ENCODE results near the gene SYNGR1.
A peak's percentile ranks its signal among the peaks of the same experiment; 100 is the strongest.
"Not testable (repeated sequence)": the region's sequence is repeated elsewhere in the genome, so short reads cannot be mapped to it uniquely, and the experiment has no call there.

SYNGR1 gene

GRCh38 chr22:39388261-39389011 lies 38.6 kb downstream of the SYNGR1 start:
- no peak overlapping the region for H3K9ac ChIP-seq (ENCODE audit: low read length)
- H3K4me1 ChIP-seq (ENCODE audit: control insufficient read depth, insufficient read depth, low read length): no peaks in the 10 kb centered on the region
- no peak overlapping the region for H3K27ac ChIP-seq (ENCODE audit: low read depth, low read length)
- H3K36me3 ChIP-seq (ENCODE audit: control insufficient read depth, insufficient read depth, low read length): no peaks in the 10 kb centered on the region
- peaks cover 7% of the 10 kb centered on the region for H3K27me3 ChIP-seq (ENCODE audit: control insufficient read depth, insufficient read depth, low read length)
- H3K4me3 ChIP-seq (ENCODE audit: low read length): peak overlapping the region; percentile 71

GRCh38 chr22:39389420-39389819 lies 39.6 kb downstream of the SYNGR1 start:
- no peaks in the 10 kb centered on the region for H3K36me3 ChIP-seq (ENCODE audit: control insufficient read depth, insufficient read depth, low read length)

DNA sequence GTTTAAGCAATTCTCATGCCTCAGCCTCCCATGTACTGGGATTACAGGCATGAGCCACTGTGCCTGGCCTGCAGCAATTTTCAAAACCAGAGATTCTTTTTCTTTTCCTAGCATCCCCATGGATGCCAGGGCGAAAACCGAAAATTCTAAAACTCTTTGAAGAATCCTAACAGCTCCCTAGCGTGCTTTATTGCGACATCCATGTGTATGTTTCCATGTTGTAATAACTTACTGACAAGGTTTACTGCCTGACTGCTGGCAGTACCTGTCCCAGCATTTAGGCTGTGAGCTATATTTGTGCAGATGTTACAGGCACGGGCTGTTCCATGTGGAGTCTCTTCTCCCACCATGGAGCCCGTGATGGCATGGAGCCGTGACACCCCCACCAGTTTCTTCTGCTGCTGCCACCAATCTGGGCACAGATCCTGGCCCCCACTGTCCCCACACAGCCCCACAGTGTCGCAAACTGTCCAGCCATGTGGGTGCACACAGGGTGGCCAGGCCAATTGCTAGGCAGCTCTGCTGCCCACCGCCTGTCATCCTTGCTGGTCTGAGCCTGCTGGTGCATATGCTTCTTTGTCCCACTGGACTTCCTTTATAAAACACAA lies 42.7 kb downstream of the SYNGR1 start:
- Histone ChIP-seq H3K4me3 (ENCODE audit: low read length) (no peak overlapping the region), H3K9ac (ENCODE audit: low read length) (no peak overlapping the region), H3K36me3 (ENCODE audit: control insufficient read depth, insufficient read depth, low read length) (no peaks in the 10 kb centered on the region), H3K27ac (ENCODE audit: low read depth, low read length) (no peak overlapping the region), H3K27me3 (ENCODE audit: control insufficient read depth, insufficient read depth, low read length) (no peaks in the 10 kb centered on the region), H3K4me1 (ENCODE audit: control insufficient read depth, insufficient read depth, low read length) (no peaks in the 10 kb centered on the region)

More at GRCh38 chr22:39389420-39389819, 39.6 kb downstream of the SYNGR1 start:
- peaks cover 4% of the 10 kb centered on the region for H3K27me3 ChIP-seq (ENCODE audit: control insufficient read depth, insufficient read depth, low read length)
- no peak overlapping the region for H3K27ac ChIP-seq (ENCODE audit: low read depth, low read length)
- H3K9ac ChIP-seq (ENCODE audit: low read length): no peak overlapping the region
- no peaks in the 10 kb centered on the region for H3K4me1 ChIP-seq (ENCODE audit: control insufficient read depth, insufficient read depth, low read length)
- no peak overlapping the region for H3K4me3 ChIP-seq (ENCODE audit: low read length)

- no peak overlapping the region for H3K4me3 ChIP-seq (ENCODE audit: low read length)
- H3K9ac ChIP-seq (ENCODE audit: low read length): no peak overlapping the region
- H3K27me3 ChIP-seq (ENCODE audit: control insufficient read depth, insufficient read depth, low read length): no peaks in the 10 kb centered on the region
- H3K4me1 ChIP-seq (ENCODE audit: control insufficient read depth, insufficient read depth, low read length): peaks cover 4% of the 10 kb centered on the region
- H3K36me3 ChIP-seq (ENCODE audit: control insufficient read depth, insufficient read depth, low read length): no peaks in the 10 kb centered on the region
- H3K27ac ChIP-seq (ENCODE audit: low read depth, low read length): no peak overlapping the region
Observed at GRCh38 chr22:39395936-39396796, 46.4 kb downstream of the SYNGR1 start.

DNA sequence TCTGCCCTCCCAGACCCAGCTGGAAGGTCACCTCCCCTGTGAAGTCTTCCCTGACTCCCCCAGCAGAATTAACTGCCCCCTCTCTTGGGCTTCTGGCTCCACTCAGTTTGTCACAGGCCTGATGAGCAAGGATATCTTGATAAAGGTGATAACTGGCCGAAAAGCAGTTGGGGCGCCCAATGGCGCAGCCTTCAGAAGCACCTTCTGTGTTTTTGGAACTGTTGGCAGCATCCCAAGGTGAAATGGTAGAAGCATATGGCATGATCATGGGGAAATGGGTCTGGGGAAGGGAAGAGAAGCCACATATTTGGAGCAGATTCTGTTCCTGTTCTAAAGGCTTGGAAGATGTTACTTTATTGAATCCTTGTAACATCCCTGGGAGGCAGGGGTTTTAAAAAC lies 47.0 kb downstream of the SYNGR1 start:
- H3K9ac ChIP-seq (ENCODE audit: low read length): no peak overlapping the region
- no peaks in the 10 kb centered on the region for H3K36me3 ChIP-seq (ENCODE audit: control insufficient read depth, insufficient read depth, low read length)
- no peaks in the 10 kb centered on the region for H3K27me3 ChIP-seq (ENCODE audit: control insufficient read depth, insufficient read depth, low read length)
- no peak overlapping the region for H3K4me3 ChIP-seq (ENCODE audit: low read length)
- H3K27ac ChIP-seq (ENCODE audit: low read depth, low read length): no peak overlapping the region
- H3K4me1 ChIP-seq (ENCODE audit: control insufficient read depth, insufficient read depth, low read length): peaks cover 4% of the 10 kb centered on the region

DNA sequence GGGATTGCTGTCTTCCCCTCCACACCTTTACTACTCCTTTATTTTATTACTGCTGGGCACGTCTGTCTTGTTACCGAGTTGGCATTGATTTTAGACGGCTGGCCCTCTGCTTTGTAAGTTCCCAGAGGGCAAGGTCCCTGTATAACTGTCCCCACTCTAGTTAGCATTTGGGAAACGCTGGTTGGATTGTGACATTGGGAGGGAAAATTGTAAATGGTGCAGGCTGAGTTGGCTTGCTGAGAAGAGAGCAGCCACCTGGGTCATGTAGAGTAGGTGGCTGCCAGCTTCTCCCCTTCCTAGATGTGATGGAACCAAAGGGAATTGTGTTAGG lies 51.5 kb downstream of the SYNGR1 start:
- no peak overlapping the region for H3K27ac ChIP-seq (ENCODE audit: low read depth, low read length)
- peaks cover 8% of the 10 kb centered on the region for H3K4me1 ChIP-seq (ENCODE audit: control insufficient read depth, insufficient read depth, low read length)
- H3K36me3 ChIP-seq (ENCODE audit: control insufficient read depth, insufficient read depth, low read length): no peaks in the 10 kb centered on the region
- H3K27me3 ChIP-seq (ENCODE audit: control insufficient read depth, insufficient read depth, low read length): no peaks in the 10 kb centered on the region
- peak overlapping the region; percentile 29 for H3K4me3 ChIP-seq (ENCODE audit: low read length)
- no peak overlapping the region for H3K9ac ChIP-seq (ENCODE audit: low read length)

DNA sequence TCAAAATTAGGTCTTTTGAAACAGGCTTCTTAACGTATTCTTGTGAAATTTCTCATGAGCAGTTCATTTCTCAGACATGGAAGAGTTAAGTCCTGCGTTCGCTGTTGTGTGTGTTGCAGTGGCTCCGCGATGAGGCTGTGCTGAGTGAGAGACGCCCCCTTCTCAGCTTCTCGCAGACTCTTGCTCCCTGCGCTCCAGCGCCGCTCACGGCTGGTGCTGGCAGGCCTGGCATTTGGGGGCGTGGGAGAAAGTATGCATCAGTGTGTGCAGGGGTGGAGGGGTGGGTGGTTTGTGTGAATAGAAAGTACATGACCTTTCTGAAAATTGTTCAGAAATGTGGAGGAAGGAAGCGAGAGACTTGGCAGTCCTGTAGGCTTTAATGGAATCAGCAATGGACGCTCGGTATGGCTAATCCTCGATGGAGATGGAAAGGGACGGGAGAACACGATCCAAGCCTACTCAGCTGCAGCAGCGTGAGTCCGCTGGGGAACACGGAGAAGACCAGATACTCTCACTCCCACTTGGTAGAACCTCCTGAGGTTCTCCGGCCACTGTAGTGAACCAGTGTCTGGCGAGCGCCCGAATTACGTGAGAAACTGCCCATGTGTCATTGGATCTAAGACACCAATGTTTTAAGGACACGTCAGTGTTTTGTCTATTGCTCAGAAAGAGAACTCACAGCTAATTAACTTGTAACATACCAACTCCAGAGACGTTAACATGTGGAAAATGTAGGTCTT lies 55.7 kb downstream of the SYNGR1 start:
- Histone ChIP-seq H3K27me3 (ENCODE audit: control insufficient read depth, insufficient read depth, low read length) (no peaks in the 10 kb centered on the region), H3K4me3 (ENCODE audit: low read length) (peak overlapping the region; percentile 19), H3K9ac (ENCODE audit: low read length) (no peak overlapping the region), H3K36me3 (ENCODE audit: control insufficient read depth, insufficient read depth, low read length) (no peaks in the 10 kb centered on the region), H3K4me1 (ENCODE audit: control insufficient read depth, insufficient read depth, low read length) (peaks cover 4% of the 10 kb centered on the region), H3K27ac (ENCODE audit: low read depth, low read length) (peak overlapping the region; percentile 10)

DNA sequence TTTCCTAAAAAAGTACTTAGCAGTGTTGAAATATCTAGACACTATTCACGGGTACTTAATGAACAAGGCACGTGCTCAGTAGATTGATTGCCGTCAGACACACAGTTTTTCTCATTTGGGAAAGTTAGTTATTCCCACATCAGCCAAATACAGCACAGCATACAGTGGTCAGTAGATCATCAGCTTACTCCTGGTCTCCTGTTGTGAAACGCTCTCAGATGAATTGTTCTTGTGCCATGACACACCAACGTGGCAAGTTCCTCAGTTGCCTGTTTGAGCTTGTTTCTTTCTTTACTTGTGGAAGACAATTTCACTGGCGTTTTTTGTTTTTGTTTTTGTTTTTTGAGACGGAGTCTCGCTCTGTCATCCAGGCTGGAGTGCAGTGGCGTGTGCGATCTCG lies 58.4 kb downstream of the SYNGR1 start:
- no peak overlapping the region for H3K9ac ChIP-seq (ENCODE audit: low read length)
- no peak overlapping the region for H3K4me3 ChIP-seq (ENCODE audit: low read length)
- H3K4me1 ChIP-seq (ENCODE audit: control insufficient read depth, insufficient read depth, low read length): peaks cover 4% of the 10 kb centered on the region
- no peak overlapping the region for H3K27ac ChIP-seq (ENCODE audit: low read depth, low read length)
- H3K27me3 ChIP-seq (ENCODE audit: control insufficient read depth, insufficient read depth, low read length): no peaks in the 10 kb centered on the region
- no peaks in the 10 kb centered on the region for H3K36me3 ChIP-seq (ENCODE audit: control insufficient read depth, insufficient read depth, low read length)

DNA sequence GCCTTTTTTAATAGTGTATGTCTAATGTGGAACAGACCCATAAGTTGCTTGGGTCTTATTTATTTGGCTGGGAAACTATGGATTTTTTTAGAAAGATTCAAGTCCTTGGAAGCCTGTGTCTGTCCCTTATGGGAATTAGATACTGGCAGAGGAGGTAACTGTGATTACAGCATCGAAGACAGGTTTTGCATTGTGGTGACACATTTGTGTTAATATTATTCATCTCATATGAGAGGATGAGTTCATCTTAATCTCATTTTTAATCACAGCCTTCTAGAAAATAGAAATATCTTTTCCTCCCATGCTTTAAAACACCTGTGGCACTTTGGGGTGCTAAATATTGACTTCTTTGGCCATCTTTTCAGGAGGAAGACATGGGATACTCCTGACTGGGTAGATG lies 59.0 kb downstream of the SYNGR1 start:
- Histone ChIP-seq H3K36me3 (ENCODE audit: control insufficient read depth, insufficient read depth, low read length) (no peaks in the 10 kb centered on the region), H3K9ac (ENCODE audit: low read length) (no peak overlapping the region), H3K4me3 (ENCODE audit: low read length) (no peak overlapping the region), H3K27me3 (ENCODE audit: control insufficient read depth, insufficient read depth, low read length) (no peaks in the 10 kb centered on the region), H3K27ac (ENCODE audit: low read depth, low read length) (no peak overlapping the region), H3K4me1 (ENCODE audit: control insufficient read depth, insufficient read depth, low read length) (peaks cover 4% of the 10 kb centered on the region)

DNA sequence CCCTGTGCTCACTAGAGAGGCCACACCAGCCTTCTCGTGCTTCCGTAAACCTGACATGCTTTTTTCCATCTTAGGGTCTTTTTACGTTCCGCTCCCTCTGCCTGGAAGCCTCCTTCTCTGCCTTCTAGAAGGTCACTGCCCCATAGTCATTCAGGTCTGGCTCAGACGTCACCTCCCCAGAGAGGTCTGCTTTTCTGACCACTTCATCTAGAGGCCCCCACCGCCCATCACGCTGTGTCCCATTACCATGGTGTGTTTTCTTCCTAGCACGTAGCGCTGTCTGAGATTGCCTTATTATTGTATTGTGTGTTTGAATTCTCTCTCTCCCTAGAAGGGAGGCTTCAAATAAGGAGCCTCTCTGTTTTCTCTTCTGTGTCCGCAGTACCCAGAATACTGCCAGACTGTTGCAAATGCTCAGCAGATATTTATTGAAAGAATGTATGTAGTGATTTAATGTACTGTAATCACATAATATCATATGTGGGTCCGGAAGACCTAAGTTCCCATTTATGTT lies 59.8 kb downstream of the SYNGR1 start:
- H3K9ac ChIP-seq (ENCODE audit: low read length): no peak overlapping the region
- no peaks in the 10 kb centered on the region for H3K27me3 ChIP-seq (ENCODE audit: control insufficient read depth, insufficient read depth, low read length)
- no peak overlapping the region for H3K27ac ChIP-seq (ENCODE audit: low read depth, low read length)
- no peaks in the 10 kb centered on the region for H3K36me3 ChIP-seq (ENCODE audit: control insufficient read depth, insufficient read depth, low read length)
- H3K4me1 ChIP-seq (ENCODE audit: control insufficient read depth, insufficient read depth, low read length): peaks cover 4% of the 10 kb centered on the region
- H3K4me3 ChIP-seq (ENCODE audit: low read length): no peak overlapping the region

DNA sequence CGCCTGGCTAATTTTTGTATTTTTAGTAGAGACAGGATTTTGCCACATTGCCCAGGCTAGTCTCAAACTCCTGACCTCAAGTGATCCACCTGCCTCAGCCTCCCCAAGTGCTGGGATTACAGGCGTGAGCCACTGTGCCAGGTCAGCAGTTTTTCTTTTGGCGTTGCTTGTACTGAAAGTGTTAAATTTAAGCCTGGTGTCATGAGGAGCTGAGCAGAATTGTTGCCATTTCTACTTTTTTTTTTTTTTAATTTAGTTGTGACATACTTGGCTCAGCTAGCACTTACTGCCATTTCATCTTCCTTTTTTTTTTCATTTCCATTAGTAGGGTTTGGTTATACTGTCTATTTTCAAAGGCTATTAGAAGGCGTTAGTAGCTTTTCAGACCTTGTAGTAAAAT lies 60.5 kb downstream of the SYNGR1 start:
- Histone ChIP-seq H3K27ac (ENCODE audit: low read depth, low read length) (no peak overlapping the region), H3K36me3 (ENCODE audit: control insufficient read depth, insufficient read depth, low read length) (no peaks in the 10 kb centered on the region), H3K9ac (ENCODE audit: low read length) (no peak overlapping the region), H3K27me3 (ENCODE audit: control insufficient read depth, insufficient read depth, low read length) (no peaks in the 10 kb centered on the region), H3K4me1 (ENCODE audit: control insufficient read depth, insufficient read depth, low read length) (peaks cover under 1% of the 10 kb centered on the region), H3K4me3 (ENCODE audit: low read length) (no peak overlapping the region)

DNA sequence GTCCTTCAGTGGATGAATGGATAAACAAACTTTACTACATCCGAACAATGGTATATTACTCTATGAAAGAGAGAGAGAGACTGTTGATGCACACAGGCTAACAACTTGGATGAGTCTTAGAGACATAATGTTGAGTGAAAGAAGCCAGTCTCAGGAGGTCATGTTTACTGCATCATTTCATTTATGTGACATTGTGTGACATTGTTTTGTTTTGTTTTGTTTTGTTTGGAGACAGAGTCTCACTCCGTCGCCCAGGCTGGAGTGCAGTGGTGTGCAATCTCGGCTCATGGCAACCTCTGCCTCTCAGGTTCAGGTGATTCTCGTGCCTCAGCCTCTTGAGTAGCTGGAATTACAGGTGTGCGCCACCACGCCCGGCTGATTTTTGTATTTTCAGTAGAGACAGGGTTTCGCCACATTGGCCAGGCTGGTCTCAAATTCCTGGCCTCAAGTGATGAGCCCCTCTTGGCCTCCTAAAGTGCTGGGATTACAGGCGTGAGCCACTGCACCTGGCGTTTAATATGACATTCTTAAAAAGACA lies 62.1 kb downstream of the SYNGR1 start:
- not testable (repeated sequence) for H3K4me1 ChIP-seq (ENCODE audit: control insufficient read depth, insufficient read depth, low read length); H3K4me3 ChIP-seq (ENCODE audit: low read length); H3K27ac ChIP-seq (ENCODE audit: low read depth, low read length); H3K36me3 ChIP-seq (ENCODE audit: control insufficient read depth, insufficient read depth, low read length); H3K9ac ChIP-seq (ENCODE audit: low read length); H3K27me3 ChIP-seq (ENCODE audit: control insufficient read depth, insufficient read depth, low read length)
